ENCODE results near the gene PHAF1.

PHAF1 gene

GRCh38 chr16:67109407-67110135 is at the start of gene PHAF1:
PHAF1 (plus strand) TSS chr16:67109941; CDS start chr16:67110176, 235 bp downstream.
- DNase-seq: peak; percentile 99

- DNase-seq: no peak
Measured at GRCh38 chr16:67063008-67063407, 46.7 kb upstream of the PHAF1 start.

GRCh38 chr16:67068212-67068753 is 41.5 kb upstream of the PHAF1 start:
- no peak for DNase-seq

GRCh38 chr16:67071476-67072048 is 38.2 kb upstream of the PHAF1 start:
- no peak for DNase-seq

GRCh38 chr16:67075331-67075730 is 34.4 kb upstream of the PHAF1 start:
- DNase-seq: no peak

GRCh38 chr16:67077871-67078270 is 31.9 kb upstream of the PHAF1 start:
- no peak for DNase-seq

GRCh38 chr16:67082100-67082499 is 27.6 kb upstream of the PHAF1 start:
- no peak for DNase-seq

GRCh38 chr16:67082891-67083290 is 26.9 kb upstream of the PHAF1 start:
- DNase-seq: no peak

- DNase-seq: no peak
Measured at GRCh38 chr16:67084345-67085028, 25.3 kb upstream of the PHAF1 start.

- no peak for DNase-seq
Measured at GRCh38 chr16:67086822-67087221, 22.9 kb upstream of the PHAF1 start.

GRCh38 chr16:67087291-67087690 is 22.4 kb upstream of the PHAF1 start:
- DNase-seq: no peak

GRCh38 chr16:67087803-67088202 is 21.9 kb upstream of the PHAF1 start:
- no peak for DNase-seq

GRCh38 chr16:67088551-67088950 is 21.2 kb upstream of the PHAF1 start:
- no peak for DNase-seq

GRCh38 chr16:67089101-67089500 is 20.6 kb upstream of the PHAF1 start:
- DNase-seq: no peak

- no peak for DNase-seq
Measured at GRCh38 chr16:67091906-67092566, 17.7 kb upstream of the PHAF1 start.

GRCh38 chr16:67093098-67093726 is 16.5 kb upstream of the PHAF1 start:
- DNase-seq: no peak

GRCh38 chr16:67098599-67098998 is 11.1 kb upstream of the PHAF1 start:
- no peak for DNase-seq

- DNase-seq: no peak
Measured at GRCh38 chr16:67100569-67101310, 9.0 kb upstream of the PHAF1 start.

GRCh38 chr16:67101311-67102082 is 8.2 kb upstream of the PHAF1 start:
- DNase-seq: no peak

- DNase-seq: peak; percentile 54
Measured at GRCh38 chr16:67104061-67104460, 5.7 kb upstream of the PHAF1 start.

GRCh38 chr16:67104845-67105244 is 4.9 kb upstream of the PHAF1 start:
- DNase-seq: no peak

All from 8988T (cell line).